ENCODE results near the gene SLC26A4.

- no peak for TF ChIP-seq EZH2 (IDR thresholded peaks at IDR 0.05; ENCODE audit: borderline replicate concordance, insufficient read depth, low read depth, low read length, poor library complexity, severe bottlenecking)
- TF ChIP-seq, protein P1, sequence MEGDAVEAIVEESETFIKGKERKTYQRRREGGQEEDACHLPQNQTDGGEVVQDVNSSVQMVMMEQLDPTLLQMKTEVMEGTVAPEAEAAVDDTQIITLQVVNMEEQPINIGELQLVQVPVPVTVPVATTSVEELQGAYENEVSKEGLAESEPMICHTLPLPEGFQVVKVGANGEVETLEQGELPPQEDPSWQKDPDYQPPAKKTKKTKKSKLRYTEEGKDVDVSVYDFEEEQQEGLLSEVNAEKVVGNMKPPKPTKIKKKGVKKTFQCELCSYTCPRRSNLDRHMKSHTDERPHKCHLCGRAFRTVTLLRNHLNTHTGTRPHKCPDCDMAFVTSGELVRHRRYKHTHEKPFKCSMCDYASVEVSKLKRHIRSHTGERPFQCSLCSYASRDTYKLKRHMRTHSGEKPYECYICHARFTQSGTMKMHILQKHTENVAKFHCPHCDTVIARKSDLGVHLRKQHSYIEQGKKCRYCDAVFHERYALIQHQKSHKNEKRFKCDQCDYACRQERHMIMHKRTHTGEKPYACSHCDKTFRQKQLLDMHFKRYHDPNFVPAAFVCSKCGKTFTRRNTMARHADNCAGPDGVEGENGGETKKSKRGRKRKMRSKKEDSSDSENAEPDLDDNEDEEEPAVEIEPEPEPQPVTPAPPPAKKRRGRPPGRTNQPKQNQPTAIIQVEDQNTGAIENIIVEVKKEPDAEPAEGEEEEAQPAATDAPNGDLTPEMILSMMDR (IDR thresholded peaks at IDR 0.05): no peak
Measured at GRCh38 chr7:107613948-107614347, 46.7 kb upstream of the SLC26A4 start.
